Measurements from ENCODE around the gene MESP2.

Gene MESP2

GRCh38 chr15:89756897-89757296 is 19.2 kb upstream of the MESP2 start:
- no peak for DNase-seq

- no peak for DNase-seq
These were observed 17.8 kb upstream of the MESP2 start for GRCh38 chr15:89758283-89758682.

GRCh38 chr15:89758981-89759380 is 17.2 kb upstream of the MESP2 start:
- DNase-seq: no peak

- no peak for DNase-seq
These were observed 16.3 kb upstream of the MESP2 start for GRCh38 chr15:89759835-89760234.

- DNase-seq: peak; percentile 23
These were observed 15.7 kb upstream of the MESP2 start for GRCh38 chr15:89760303-89761008.

- no peak for DNase-seq
These were observed 14.9 kb upstream of the MESP2 start for GRCh38 chr15:89761009-89761831.

- DNase-seq: no peak
These were observed 14.2 kb upstream of the MESP2 start for GRCh38 chr15:89761929-89762328.

- DNase-seq: no peak
These were observed 10.4 kb upstream of the MESP2 start for GRCh38 chr15:89765694-89766093.

- DNase-seq: no peak
These were observed 9.5 kb upstream of the MESP2 start for GRCh38 chr15:89766357-89767311.

GRCh38 chr15:89767411-89767915 is 8.7 kb upstream of the MESP2 start:
- no peak for DNase-seq

GRCh38 chr15:89768071-89768500 is 8.0 kb upstream of the MESP2 start:
- no peak for DNase-seq

GRCh38 chr15:89769366-89769765 is 6.8 kb upstream of the MESP2 start:
- DNase-seq: no peak

GRCh38 chr15:89770041-89770440 is 6.1 kb upstream of the MESP2 start:
- DNase-seq: no peak

GRCh38 chr15:89772932-89773583 is 3.1 kb upstream of the MESP2 start:
- DNase-seq: peak; percentile 2

GRCh38 chr15:89774492-89774891 is 1.6 kb upstream of the MESP2 start:
- DNase-seq: no peak

GRCh38 chr15:89775815-89776214 is 317 bp upstream of the MESP2 start:
- no peak for DNase-seq

GRCh38 chr15:89777073-89777751 is 1.1 kb downstream of the MESP2 start:
- DNase-seq: no peak

GRCh38 chr15:89777782-89778380 is 1.7 kb downstream of the MESP2 start:
- no peak for DNase-seq

- no peak for DNase-seq
These were observed 2.7 kb downstream of the MESP2 start for GRCh38 chr15:89778861-89779260.

- no peak for DNase-seq
These were observed 4.5 kb downstream of the MESP2 start for GRCh38 chr15:89780601-89781000.

GRCh38 chr15:89781055-89781454 is 4.9 kb downstream of the MESP2 start:
- no peak for DNase-seq

Data from NCI-H510A treated with DMSO at 0.1 percent for 48 hours (cell line).